ENCODE data around the gene PDLIM7.

Gene PDLIM7

GRCh38 chr5:177474846-177475562 lies 22.4 kb downstream of the PDLIM7 start:
- H2BK120ac ChIP-seq (ENCODE audit: low read depth, low read length) = no peak overlapping the region
- H3K36me3 ChIP-seq (ENCODE audit: control insufficient read depth in 1 of 2, insufficient read depth in 2 of 2, low read depth in 1 of 2, low read length in 2 of 2) = peaks cover 7 to 31% of the 10 kb centered on the region in 2 experiments
- no peak overlapping the region for H4K8ac ChIP-seq (ENCODE audit: low read length)
- peaks cover 62% of the 10 kb centered on the region for H3K4me1 ChIP-seq (ENCODE audit: control insufficient read depth, insufficient read depth, low read depth, low read length)
- no peak overlapping the region for H2AFZ ChIP-seq (ENCODE audit: low read depth, low read length)
- no peak overlapping the region for H3K4me2 ChIP-seq (ENCODE audit: low read length, poor library complexity, severe bottlenecking)
- H3K14ac ChIP-seq (ENCODE audit: low read length in 2 of 2) = no peak overlapping the region
- peak overlapping the region in 1 of 2 experiments; percentile 3 for H2BK12ac ChIP-seq (ENCODE audit: low read length in 2 of 2)
- no peak overlapping the region for H2AK5ac ChIP-seq (ENCODE audit: low read length, severe bottlenecking)
- no peaks in the 10 kb centered on the region for H3K27me3 ChIP-seq (ENCODE audit: control insufficient read depth in 1 of 2, insufficient read depth in 1 of 2, low read length in 2 of 2)
- DNase-seq = peak; percentile 38
- H2BK5ac ChIP-seq (ENCODE audit: low read depth, low read length, poor library complexity, severe bottlenecking) = no peak overlapping the region
- H3K79me1 ChIP-seq (replicated peaks; ENCODE audit: low read length, poor library complexity, severe bottlenecking) = no peaks in the 10 kb centered on the region
- no peak overlapping the region for H3K27ac ChIP-seq (ENCODE audit: low read length, poor library complexity, severe bottlenecking)
- H3K9ac ChIP-seq (ENCODE audit: low read length) = no peak overlapping the region
- no peak overlapping the region for H4K91ac ChIP-seq (ENCODE audit: low read length)
- WGBS = 83% methylated on average over 3 of the region's 4 CpGs
- H3K18ac ChIP-seq (ENCODE audit: low read depth in 1 of 2, low read length in 2 of 2) = no peak overlapping the region
- no peak overlapping the region for H3K4me3 ChIP-seq (ENCODE audit: insufficient read depth in 1 of 2, low read depth in 1 of 2, low read length in 2 of 2)
- H3K9me3 ChIP-seq (ENCODE audit: control insufficient read depth, low read length) = no peaks in the 10 kb centered on the region
- no peak overlapping the region for H3K4ac ChIP-seq (ENCODE audit: low read depth in 1 of 2, low read length in 2 of 2)
- H3K23ac ChIP-seq (ENCODE audit: low read length in 2 of 2) = no peak overlapping the region
- H2BK15ac ChIP-seq (ENCODE audit: low read depth, poor library complexity, severe bottlenecking) = peak overlapping the region; percentile 75

- H3K4ac ChIP-seq (ENCODE audit: low read depth in 1 of 2, low read length in 2 of 2) = peak overlapping the region; percentile 33 to 35
- peak overlapping the region in 1 of 2 experiments; percentile 23 for H3K18ac ChIP-seq (ENCODE audit: low read depth in 1 of 2, low read length in 2 of 2)
- 42% methylated on average over 7 of the region's 7 CpGs for WGBS
- H2AFZ ChIP-seq (ENCODE audit: low read depth, low read length) = peak overlapping the region; percentile 14
- no peak overlapping the region for H2BK5ac ChIP-seq (ENCODE audit: low read depth, low read length, poor library complexity, severe bottlenecking)
- H3K9ac ChIP-seq (ENCODE audit: low read length) = peak overlapping the region; percentile 30
- H3K14ac ChIP-seq (ENCODE audit: low read length in 2 of 2) = peak overlapping the region in 1 of 2 experiments; percentile 35
- peak overlapping the region; percentile 52 for H4K8ac ChIP-seq (ENCODE audit: low read length)
- H2BK12ac ChIP-seq (ENCODE audit: low read length in 2 of 2) = peak overlapping the region; percentile 55 to 91
- H4K91ac ChIP-seq (ENCODE audit: low read length) = peak overlapping the region; percentile 27
- H3K4me3 ChIP-seq (ENCODE audit: insufficient read depth in 1 of 2, low read depth in 1 of 2, low read length in 2 of 2) = no peak overlapping the region
- DNase-seq = peak; percentile 43
- H3K4me1 ChIP-seq (ENCODE audit: control insufficient read depth, insufficient read depth, low read depth, low read length) = peaks cover 62% of the 10 kb centered on the region
- H3K9me3 ChIP-seq (ENCODE audit: control insufficient read depth, low read length) = no peaks in the 10 kb centered on the region
- peak overlapping the region; percentile 26 for H2BK15ac ChIP-seq (ENCODE audit: low read depth, poor library complexity, severe bottlenecking)
- no peaks in the 10 kb centered on the region for H3K79me1 ChIP-seq (replicated peaks; ENCODE audit: low read length, poor library complexity, severe bottlenecking)
- H2AK5ac ChIP-seq (ENCODE audit: low read length, severe bottlenecking) = peak overlapping the region; percentile 79
- H3K27ac ChIP-seq (ENCODE audit: low read length, poor library complexity, severe bottlenecking) = peak overlapping the region; percentile 33
- H3K4me2 ChIP-seq (ENCODE audit: low read length, poor library complexity, severe bottlenecking) = no peak overlapping the region
- H3K27me3 ChIP-seq (ENCODE audit: control insufficient read depth in 1 of 2, insufficient read depth in 1 of 2, low read length in 2 of 2) = no peaks in the 10 kb centered on the region
- peak overlapping the region; percentile 74 for H2BK120ac ChIP-seq (ENCODE audit: low read depth, low read length)
- peaks cover 7 to 32% of the 10 kb centered on the region in 2 experiments for H3K36me3 ChIP-seq (ENCODE audit: control insufficient read depth in 1 of 2, insufficient read depth in 2 of 2, low read depth in 1 of 2, low read length in 2 of 2)
- no peak overlapping the region for H3K23ac ChIP-seq (ENCODE audit: low read length in 2 of 2)
These were observed 23.4 kb downstream of the PDLIM7 start for GRCh38 chr5:177474002-177474476.

GRCh38 chr5:177473443-177474001 lies 23.9 kb downstream of the PDLIM7 start, which contains the start of gene DBN1:
TSS of gene DBN1 (minus strand) at chr5:177473634. CDS start at chr5:177473521, 113 bp downstream.
- Histone ChIP-seq H3K4me2 (ENCODE audit: low read length, poor library complexity, severe bottlenecking) (peak within 1 kb of the TSS; percentile 84), H2BK12ac (ENCODE audit: low read length in 2 of 2) (peak within 1 kb of the TSS; percentile 55 to 91), H2AK5ac (ENCODE audit: low read length, severe bottlenecking) (peak within 1 kb of the TSS; percentile 79), H4K91ac (ENCODE audit: low read length) (peak within 1 kb of the TSS; percentile 79), H3K4me1 (ENCODE audit: control insufficient read depth, insufficient read depth, low read depth, low read length) (peaks cover 63% of the 10 kb centered on the region), H3K9me3 (ENCODE audit: control insufficient read depth, low read length) (no peaks in the 10 kb centered on the region), H3K9ac (ENCODE audit: low read length) (peak within 1 kb of the TSS; percentile 92), H3K18ac (ENCODE audit: low read depth in 1 of 2, low read length in 2 of 2) (peak within 1 kb of the TSS; percentile 77 to 97), H2BK5ac (ENCODE audit: low read depth, low read length, poor library complexity, severe bottlenecking) (peak within 1 kb of the TSS; percentile 49), H3K23ac (ENCODE audit: low read length in 2 of 2) (peak within 1 kb of the TSS in 1 of 2 experiments; percentile 99), H2AFZ (ENCODE audit: low read depth, low read length) (peak within 1 kb of the TSS; percentile 14), H4K8ac (ENCODE audit: low read length) (peak within 1 kb of the TSS; percentile 69), H3K27ac (ENCODE audit: low read length, poor library complexity, severe bottlenecking) (peak within 1 kb of the TSS; percentile 75), H3K36me3 (ENCODE audit: control insufficient read depth in 1 of 2, insufficient read depth in 2 of 2, low read depth in 1 of 2, low read length in 2 of 2) (peaks cover 9 to 36% of the 10 kb centered on the region in 2 experiments), H3K4ac (ENCODE audit: low read depth in 1 of 2, low read length in 2 of 2) (peak within 1 kb of the TSS; percentile 51 to 94), H2BK120ac (ENCODE audit: low read depth, low read length) (peak within 1 kb of the TSS; percentile 87), H3K79me1 (replicated peaks; ENCODE audit: low read length, poor library complexity, severe bottlenecking) (no peaks in the 10 kb centered on the region), H2BK15ac (ENCODE audit: low read depth, poor library complexity, severe bottlenecking) (peak within 1 kb of the TSS; percentile 41), H3K4me3 (ENCODE audit: insufficient read depth in 1 of 2, low read depth in 1 of 2, low read length in 2 of 2) (peak within 1 kb of the TSS; percentile 90 to 92), H3K27me3 (ENCODE audit: control insufficient read depth in 1 of 2, insufficient read depth in 1 of 2, low read length in 2 of 2) (no peaks in the 10 kb centered on the region), H3K14ac (ENCODE audit: low read length in 2 of 2) (peak within 1 kb of the TSS in 1 of 2 experiments; percentile 97)
- DNase-seq = peak; percentile 54
- WGBS = under 1% methylated on average over 15 of the region's 69 CpGs

Measured in mesenchymal stem cell (in vitro differentiated cells and primary cell).